Kidney epithelial cell (primary cell): ENCODE measurements around the gene IRF6. TPM values are rescaled to one million over a fixed set of nuclear protein-coding genes. Genes with fewer than 3 reads are reported as not detected.

Source experiments
- DNase-seq: peaks from one replicate; pipeline ENCODE4 v3.0.0-alpha.2; 2010; ENCODE audit warnings: low read depth
- H3K27me3 ChIP-seq: 2 replicates; pipeline ENCODE4 v1.6.0; 2011; ENCODE audit warnings: low read length; ENCODE audit not compliant: control insufficient read depth, insufficient read depth
- H3K36me3 ChIP-seq: 2 replicates; pipeline ENCODE4 v1.5.1; 2011; ENCODE audit warnings: low read length; ENCODE audit not compliant: control insufficient read depth, insufficient read depth
- H3K4me3 ChIP-seq: 2 replicates; pipeline ENCODE4 v1.5.1; 2011; ENCODE audit warnings: low read depth, mild to moderate bottlenecking, control low read depth, low read length
- total RNA-seq: library from RNA; depleted of rRNA; stranded (reverse); fragments of >200 nt; gene quantifications from 2 replicates; pipeline ENCODE4 v1.2.3, GENCODE V29; 2015
- TF ChIP-seq, protein P1 (sequence below): IDR thresholded peaks from 2 replicates; pipeline ENCODE4 v1.5.1; 2011; ENCODE audit warnings: mild to moderate bottlenecking, moderate library complexity, low read length, control low read depth, inconsistent platforms; ENCODE audit not compliant: insufficient read depth, poor library complexity, severe bottlenecking

IRF6 gene
- total RNA-seq, 1 donor from 2014 or later: 90.1 TPM

DNA sequence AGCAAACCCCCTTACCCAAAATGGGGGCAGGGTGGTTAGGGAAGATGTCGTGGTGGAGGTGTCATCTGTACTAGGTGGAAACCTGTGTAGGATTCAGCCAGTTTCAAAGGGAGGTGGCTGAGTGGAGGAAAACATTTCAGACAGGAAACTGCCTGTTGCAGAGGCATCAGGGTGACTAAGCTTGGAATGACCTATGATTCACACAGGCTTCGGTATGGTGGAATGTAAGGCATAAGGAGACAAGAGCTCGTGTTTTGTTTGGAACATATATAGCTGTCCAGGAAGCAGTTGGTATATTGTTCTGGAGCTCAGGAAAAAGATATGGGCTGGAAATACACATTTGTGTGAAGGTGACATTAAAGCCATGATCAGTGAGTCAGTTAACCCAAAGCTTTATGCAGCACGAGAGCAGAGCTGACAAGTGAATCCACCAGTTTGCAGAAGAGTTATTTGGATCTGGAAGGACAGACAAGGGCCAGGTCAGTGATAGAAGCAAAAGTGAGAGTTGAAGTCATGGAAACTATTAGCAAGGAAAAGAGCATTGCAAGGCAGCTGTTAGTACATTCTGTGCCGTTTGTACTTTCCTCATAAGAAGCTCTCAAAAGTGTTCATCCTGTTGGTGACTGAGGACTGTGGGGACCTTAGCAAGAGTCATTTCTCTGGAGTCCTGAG is 34.1 kb upstream of the IRF6 start:
- peak; percentile 95 for DNase-seq
- Histone ChIP-seq H3K27me3 (no peaks in the 10 kb centered on the region), H3K4me3 (no peak overlapping the region), H3K36me3 (peaks cover 6% of the 10 kb centered on the region)
- TF ChIP-seq, protein P1, sequence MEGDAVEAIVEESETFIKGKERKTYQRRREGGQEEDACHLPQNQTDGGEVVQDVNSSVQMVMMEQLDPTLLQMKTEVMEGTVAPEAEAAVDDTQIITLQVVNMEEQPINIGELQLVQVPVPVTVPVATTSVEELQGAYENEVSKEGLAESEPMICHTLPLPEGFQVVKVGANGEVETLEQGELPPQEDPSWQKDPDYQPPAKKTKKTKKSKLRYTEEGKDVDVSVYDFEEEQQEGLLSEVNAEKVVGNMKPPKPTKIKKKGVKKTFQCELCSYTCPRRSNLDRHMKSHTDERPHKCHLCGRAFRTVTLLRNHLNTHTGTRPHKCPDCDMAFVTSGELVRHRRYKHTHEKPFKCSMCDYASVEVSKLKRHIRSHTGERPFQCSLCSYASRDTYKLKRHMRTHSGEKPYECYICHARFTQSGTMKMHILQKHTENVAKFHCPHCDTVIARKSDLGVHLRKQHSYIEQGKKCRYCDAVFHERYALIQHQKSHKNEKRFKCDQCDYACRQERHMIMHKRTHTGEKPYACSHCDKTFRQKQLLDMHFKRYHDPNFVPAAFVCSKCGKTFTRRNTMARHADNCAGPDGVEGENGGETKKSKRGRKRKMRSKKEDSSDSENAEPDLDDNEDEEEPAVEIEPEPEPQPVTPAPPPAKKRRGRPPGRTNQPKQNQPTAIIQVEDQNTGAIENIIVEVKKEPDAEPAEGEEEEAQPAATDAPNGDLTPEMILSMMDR: no peak

DNA sequence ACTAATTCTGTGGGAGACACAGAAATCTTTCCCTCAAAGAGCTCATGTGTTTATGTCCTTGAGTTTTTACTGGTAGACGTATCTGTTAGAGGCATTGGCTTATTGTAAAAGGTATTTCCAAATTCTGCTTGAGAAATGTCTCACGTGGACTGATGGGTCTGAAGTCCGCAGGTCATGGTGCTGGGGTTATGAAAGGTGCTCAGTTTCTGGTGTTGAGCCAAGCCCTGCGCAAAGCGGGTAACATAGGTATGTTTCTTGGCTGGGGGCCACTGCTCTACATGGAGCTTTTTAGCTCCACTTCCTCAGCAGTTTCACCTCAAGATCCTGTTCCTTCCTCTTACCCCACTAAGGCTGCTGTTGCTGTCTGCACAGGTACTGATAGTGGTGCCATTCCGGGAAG is 32.6 kb upstream of the IRF6 start:
- Histone ChIP-seq H3K27me3 (no peaks in the 10 kb centered on the region), H3K4me3 (no peak overlapping the region), H3K36me3 (peaks cover 9% of the 10 kb centered on the region)
- DNase-seq: no peak
- TF ChIP-seq, protein P1: no peak

DNA sequence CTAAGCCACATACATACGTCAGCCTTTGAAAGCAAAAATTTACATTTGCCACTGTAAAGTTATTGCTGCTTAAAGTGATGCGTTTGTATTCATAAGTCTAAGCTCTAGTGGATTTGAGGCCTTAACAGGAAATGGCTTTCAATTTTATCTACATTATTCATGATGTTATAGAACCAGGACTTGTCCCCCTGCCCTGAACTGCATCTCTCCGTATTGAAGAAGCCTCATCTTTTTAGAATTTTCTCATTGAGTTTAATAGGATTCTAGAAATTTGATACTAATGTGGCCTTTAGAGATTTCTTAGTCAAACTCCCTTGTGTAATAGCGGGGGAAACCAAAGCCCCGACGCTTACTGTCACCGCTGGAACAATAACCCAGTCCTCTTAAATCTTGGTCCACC is 31.7 kb upstream of the IRF6 start:
- Histone ChIP-seq H3K36me3 (peaks cover 9% of the 10 kb centered on the region), H3K27me3 (no peaks in the 10 kb centered on the region), H3K4me3 (no peak overlapping the region)
- TF ChIP-seq, protein P1: no peak
- DNase-seq: no peak

DNA sequence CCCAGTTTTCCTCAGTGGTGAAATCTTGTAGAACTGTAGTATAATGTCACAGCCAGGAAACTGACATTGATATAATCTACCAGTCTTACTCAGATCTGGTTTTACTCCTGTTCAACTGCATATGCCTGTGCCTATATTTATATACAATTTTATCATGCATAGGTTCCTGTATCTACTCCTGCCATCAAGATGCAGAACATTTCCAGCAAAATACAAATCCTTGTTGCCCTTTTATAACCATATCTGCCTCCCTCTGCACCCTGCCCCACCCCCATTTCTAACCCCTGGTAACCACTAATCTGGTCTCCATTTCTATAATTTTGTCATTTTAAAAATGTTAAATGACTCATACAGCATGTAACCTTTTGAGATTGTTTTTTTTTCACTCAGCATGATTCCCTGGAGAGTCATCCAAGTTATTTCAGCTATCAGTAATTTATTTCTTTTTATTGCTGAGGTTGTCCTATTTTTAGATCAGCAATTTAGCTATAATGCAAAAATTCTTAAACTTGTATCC is 29.9 kb upstream of the IRF6 start:
- TF ChIP-seq, protein P1: no peak
- no peak for DNase-seq
- H3K27me3 ChIP-seq: no peaks in the 10 kb centered on the region
- peaks cover 5% of the 10 kb centered on the region for H3K36me3 ChIP-seq
- no peak overlapping the region for H3K4me3 ChIP-seq

DNA sequence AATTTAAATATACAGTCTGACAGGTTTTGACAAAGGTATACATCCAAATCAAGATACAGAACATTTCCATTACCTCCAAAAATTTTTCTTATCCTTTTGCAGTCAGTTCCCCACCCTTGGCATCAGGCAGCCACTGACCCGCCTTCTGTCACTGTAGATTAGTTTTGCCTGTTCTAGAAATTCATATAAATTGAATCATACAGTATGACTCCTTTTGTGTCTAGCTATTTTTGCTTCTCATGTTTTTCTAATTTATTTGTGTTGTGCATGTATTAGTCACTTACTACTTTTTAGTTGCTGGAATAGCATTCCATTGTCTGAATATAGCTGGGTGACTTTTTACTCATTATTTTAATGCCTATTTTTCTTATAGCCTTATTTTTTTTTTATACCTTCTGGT is 25.7 kb upstream of the IRF6 start:
- Histone ChIP-seq H3K27me3 (no peaks in the 10 kb centered on the region), H3K4me3 (no peak overlapping the region), H3K36me3 (peaks cover 3% of the 10 kb centered on the region)
- TF ChIP-seq, protein P1: no peak
- DNase-seq: no peak

DNA sequence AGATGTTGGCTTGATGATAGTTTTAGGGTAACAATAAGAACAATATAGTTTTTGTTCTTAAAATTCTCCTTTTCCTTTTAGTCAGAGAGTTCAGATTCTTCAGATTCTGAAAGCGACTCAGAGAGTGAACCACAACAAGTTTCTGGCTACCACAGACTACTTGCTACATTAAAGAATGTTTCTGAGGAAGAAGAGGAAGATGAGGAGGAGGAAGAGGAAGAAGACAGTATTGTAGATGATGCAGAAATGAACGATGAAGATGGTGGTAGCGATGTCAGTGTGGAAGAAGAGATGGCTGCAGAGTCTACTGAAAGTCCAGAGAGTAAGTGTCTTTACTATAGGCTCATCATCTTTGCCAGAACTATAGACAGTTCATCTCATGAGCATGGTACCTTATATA is 24.8 kb upstream of the IRF6 start:
- peaks cover 3% of the 10 kb centered on the region for H3K36me3 ChIP-seq
- DNase-seq: no peak
- TF ChIP-seq, protein P1: no peak
- H3K27me3 ChIP-seq: no peaks in the 10 kb centered on the region
- H3K4me3 ChIP-seq: no peak overlapping the region
